T-helper 1 cell treated with Interleukin-12 subunit alpha and Interleukin-12 subunit beta and Interleukin-4 antibody, amounts not matched to agents 30 μg/mL and 1 μg/mL, for 36 hours (primary cell): ENCODE measurements around the gene VSTM4.

Source experiments
- H3K27ac Mint-ChIP-seq: one replicate; pipeline ENCODE4 v1.8.0; 2021; ENCODE audit warnings: mild to moderate bottlenecking, mixed read lengths
- H3K27me3 Mint-ChIP-seq: one replicate; pipeline ENCODE4 v1.8.0; 2021; ENCODE audit warnings: low read depth, mixed read lengths
- H3K36me3 Mint-ChIP-seq: one replicate; pipeline ENCODE4 v1.8.0; 2021; ENCODE audit warnings: low read depth, mixed read lengths
- H3K4me1 Mint-ChIP-seq: one replicate; pipeline ENCODE4 v1.8.0; 2021; ENCODE audit warnings: low read depth, mixed read lengths
- H3K4me3 Mint-ChIP-seq: one replicate; pipeline ENCODE4 v1.8.0; 2021; ENCODE audit warnings: mild to moderate bottlenecking, moderate library complexity, mixed read lengths
- H3K9me3 Mint-ChIP-seq: one replicate; pipeline ENCODE4 v1.8.0; 2021; ENCODE audit warnings: mixed read lengths

The VSTM4 gene

GRCh38 chr10:49068672-49069217 lies 46.6 kb downstream of the VSTM4 start:
- Mint-ChIP-seq H3K27ac (no peak overlapping the region), H3K4me3 (no peak overlapping the region), H3K9me3 (peaks cover 4% of the 10 kb centered on the region), H3K27me3 (peaks cover 6% of the 10 kb centered on the region), H3K4me1 (no peaks in the 10 kb centered on the region), H3K36me3 (no peaks in the 10 kb centered on the region)

- Mint-ChIP-seq H3K36me3 (no peaks in the 10 kb centered on the region), H3K27me3 (peaks cover 6% of the 10 kb centered on the region), H3K4me1 (no peaks in the 10 kb centered on the region), H3K4me3 (no peak overlapping the region), H3K27ac (no peak overlapping the region), H3K9me3 (peaks cover 9% of the 10 kb centered on the region)
Measured at GRCh38 chr10:49068209-49068608, 47.1 kb downstream of the VSTM4 start.

GRCh38 chr10:49066944-49067730 lies 48.2 kb downstream of the VSTM4 start:
- Mint-ChIP-seq H3K9me3 (peaks cover 13% of the 10 kb centered on the region), H3K4me3 (no peak overlapping the region), H3K4me1 (no peaks in the 10 kb centered on the region), H3K36me3 (no peaks in the 10 kb centered on the region), H3K27me3 (peaks cover 6% of the 10 kb centered on the region), H3K27ac (no peak overlapping the region)

GRCh38 chr10:49062229-49062628 lies 53.1 kb downstream of the VSTM4 start:
- H3K27me3 Mint-ChIP-seq, result peaks cover 6% of the 10 kb centered on the region
- H3K9me3 Mint-ChIP-seq, result peaks cover 26% of the 10 kb centered on the region
- H3K4me1 Mint-ChIP-seq, result no peaks in the 10 kb centered on the region
- no peaks in the 10 kb centered on the region for H3K36me3 Mint-ChIP-seq
- H3K27ac Mint-ChIP-seq, result no peak overlapping the region
- H3K4me3 Mint-ChIP-seq, result no peak overlapping the region

- Mint-ChIP-seq H3K4me3 (no peak overlapping the region), H3K9me3 (peaks cover 26% of the 10 kb centered on the region), H3K27me3 (peaks cover 8% of the 10 kb centered on the region), H3K27ac (no peak overlapping the region), H3K36me3 (no peaks in the 10 kb centered on the region), H3K4me1 (no peaks in the 10 kb centered on the region)
Measured at GRCh38 chr10:49061667-49062066, 53.7 kb downstream of the VSTM4 start.

- Mint-ChIP-seq H3K4me3 (no peak overlapping the region), H3K27ac (no peak overlapping the region), H3K4me1 (no peaks in the 10 kb centered on the region)
Measured at GRCh38 chr10:49058463-49059255, 56.7 kb downstream of the VSTM4 start.

GRCh38 chr10:49057231-49057880 lies 58.0 kb downstream of the VSTM4 start:
- Mint-ChIP-seq H3K4me3 (no peak overlapping the region), H3K9me3 (peaks cover 16% of the 10 kb centered on the region), H3K27ac (no peak overlapping the region), H3K27me3 (peaks cover 3% of the 10 kb centered on the region), H3K36me3 (no peaks in the 10 kb centered on the region), H3K4me1 (peaks cover 5% of the 10 kb centered on the region)

More at GRCh38 chr10:49058463-49059255, 56.7 kb downstream of the VSTM4 start:
- Mint-ChIP-seq H3K27me3 (peaks cover 3% of the 10 kb centered on the region), H3K36me3 (no peaks in the 10 kb centered on the region), H3K9me3 (peaks cover 26% of the 10 kb centered on the region)

GRCh38 chr10:49056356-49056755 lies 59.0 kb downstream of the VSTM4 start:
- H3K9me3 Mint-ChIP-seq, result peaks cover 6% of the 10 kb centered on the region
- no peak overlapping the region for H3K27ac Mint-ChIP-seq
- H3K4me1 Mint-ChIP-seq, result peaks cover 5% of the 10 kb centered on the region
- no peaks in the 10 kb centered on the region for H3K36me3 Mint-ChIP-seq
- no peak overlapping the region for H3K4me3 Mint-ChIP-seq
- H3K27me3 Mint-ChIP-seq, result peaks cover 3% of the 10 kb centered on the region

GRCh38 chr10:49055221-49055849 lies 60.0 kb downstream of the VSTM4 start:
- H3K4me1 Mint-ChIP-seq, result peaks cover 5% of the 10 kb centered on the region
- H3K27me3 Mint-ChIP-seq, result peaks cover 8% of the 10 kb centered on the region
- H3K9me3 Mint-ChIP-seq, result peaks cover 2% of the 10 kb centered on the region
- H3K36me3 Mint-ChIP-seq, result no peaks in the 10 kb centered on the region
- no peak overlapping the region for H3K27ac Mint-ChIP-seq
- no peak overlapping the region for H3K4me3 Mint-ChIP-seq

GRCh38 chr10:49054753-49055152 lies 60.6 kb downstream of the VSTM4 start:
- Mint-ChIP-seq H3K4me3 (no peak overlapping the region), H3K27ac (no peak overlapping the region), H3K27me3 (peaks cover 12% of the 10 kb centered on the region), H3K4me1 (peaks cover 5% of the 10 kb centered on the region), H3K9me3 (no peaks in the 10 kb centered on the region), H3K36me3 (no peaks in the 10 kb centered on the region)

- Mint-ChIP-seq H3K36me3 (no peaks in the 10 kb centered on the region), H3K4me1 (peaks cover 5% of the 10 kb centered on the region), H3K9me3 (no peaks in the 10 kb centered on the region), H3K27ac (no peak overlapping the region), H3K4me3 (no peak overlapping the region), H3K27me3 (peaks cover 13% of the 10 kb centered on the region)
Measured at GRCh38 chr10:49053998-49054692, 61.2 kb downstream of the VSTM4 start.

GRCh38 chr10:49053053-49053997 lies 62.0 kb downstream of the VSTM4 start:
- Mint-ChIP-seq H3K27me3 (peaks cover 13% of the 10 kb centered on the region), H3K9me3 (no peaks in the 10 kb centered on the region), H3K36me3 (no peaks in the 10 kb centered on the region), H3K4me3 (no peak overlapping the region), H3K4me1 (peaks cover 5% of the 10 kb centered on the region), H3K27ac (no peak overlapping the region)

- H3K4me1 Mint-ChIP-seq, result peaks cover 5% of the 10 kb centered on the region
Measured at GRCh38 chr10:49052069-49052468, 63.3 kb downstream of the VSTM4 start.

More at GRCh38 chr10:49052069-49052468, 63.3 kb downstream of the VSTM4 start:
- peaks cover 13% of the 10 kb centered on the region for H3K27me3 Mint-ChIP-seq
- no peaks in the 10 kb centered on the region for H3K36me3 Mint-ChIP-seq
- no peak overlapping the region for H3K4me3 Mint-ChIP-seq
- H3K9me3 Mint-ChIP-seq, result no peaks in the 10 kb centered on the region
- no peak overlapping the region for H3K27ac Mint-ChIP-seq
